ENCODE data around the gene ST6GALNAC4. TPM values are rescaled to one million over a fixed set of nuclear protein-coding genes. Genes with fewer than 3 reads are reported as not detected.

ST6GALNAC4 gene
- total RNA-seq, 4 donors from 2014 or later, result 4.6 to 28.5 (median 16.5) TPM

- TF ChIP-seq, protein P1, sequence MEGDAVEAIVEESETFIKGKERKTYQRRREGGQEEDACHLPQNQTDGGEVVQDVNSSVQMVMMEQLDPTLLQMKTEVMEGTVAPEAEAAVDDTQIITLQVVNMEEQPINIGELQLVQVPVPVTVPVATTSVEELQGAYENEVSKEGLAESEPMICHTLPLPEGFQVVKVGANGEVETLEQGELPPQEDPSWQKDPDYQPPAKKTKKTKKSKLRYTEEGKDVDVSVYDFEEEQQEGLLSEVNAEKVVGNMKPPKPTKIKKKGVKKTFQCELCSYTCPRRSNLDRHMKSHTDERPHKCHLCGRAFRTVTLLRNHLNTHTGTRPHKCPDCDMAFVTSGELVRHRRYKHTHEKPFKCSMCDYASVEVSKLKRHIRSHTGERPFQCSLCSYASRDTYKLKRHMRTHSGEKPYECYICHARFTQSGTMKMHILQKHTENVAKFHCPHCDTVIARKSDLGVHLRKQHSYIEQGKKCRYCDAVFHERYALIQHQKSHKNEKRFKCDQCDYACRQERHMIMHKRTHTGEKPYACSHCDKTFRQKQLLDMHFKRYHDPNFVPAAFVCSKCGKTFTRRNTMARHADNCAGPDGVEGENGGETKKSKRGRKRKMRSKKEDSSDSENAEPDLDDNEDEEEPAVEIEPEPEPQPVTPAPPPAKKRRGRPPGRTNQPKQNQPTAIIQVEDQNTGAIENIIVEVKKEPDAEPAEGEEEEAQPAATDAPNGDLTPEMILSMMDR (IDR thresholded peaks at IDR 0.05), result no peak
- no peak for TF ChIP-seq POLR2A (IDR thresholded peaks at IDR 0.05)
- H3K4me3 ChIP-seq (ENCODE audit: low read depth, poor library complexity, severe bottlenecking), result no peak overlapping the region
- WGBS, 2 donors, result 3 to 10% methylated on average over 35 to 49 of the region's 56 CpGs
- intact Hi-C loops (cut with DNase I; ENCODE audit: low total_unique reads), result loop anchor here (10.0 kb wide), 1 partner anchor 423 kb away; no protein-coding TSS in a partner anchor
- DNase-seq (ENCODE audit: low spot score in 2 of 2), result no peak
These were observed 10.6 kb upstream of the ST6GALNAC4 start for GRCh38 chr9:127927201-127927987.

- WGBS, 2 donors, result 23 to 25% methylated on average over 11 to 19 of the region's 19 CpGs
- TF ChIP-seq, protein P1 (IDR thresholded peaks at IDR 0.05), result no peak
- no peak for TF ChIP-seq POLR2A (IDR thresholded peaks at IDR 0.05)
- H3K4me3 ChIP-seq (ENCODE audit: low read depth, poor library complexity, severe bottlenecking), result no peak overlapping the region
- DNase-seq (ENCODE audit: low spot score in 2 of 2), result no peak
- intact Hi-C loops (cut with DNase I; ENCODE audit: low total_unique reads), result loop anchor here (10.0 kb wide), 1 partner anchor 422 kb away; no protein-coding TSS in a partner anchor
These were observed 10.0 kb upstream of the ST6GALNAC4 start for GRCh38 chr9:127926906-127927200.

- DNase-seq (ENCODE audit: low spot score in 2 of 2), result no peak
- no peak overlapping the region for H3K4me3 ChIP-seq (ENCODE audit: low read depth, poor library complexity, severe bottlenecking)
- intact Hi-C loops (cut with DNase I; ENCODE audit: low total_unique reads), result loop anchor here (10.0 kb wide), 1 partner anchor 421 kb away; no protein-coding TSS in a partner anchor
- WGBS, 2 donors, result 82 to 83% methylated on average over 14 of the region's 14 CpGs
- TF ChIP-seq, protein P1 (IDR thresholded peaks at IDR 0.05), result no peak
- TF ChIP-seq POLR2A (IDR thresholded peaks at IDR 0.05), result no peak
These were observed 9.4 kb upstream of the ST6GALNAC4 start for GRCh38 chr9:127925959-127926905.

DNA sequence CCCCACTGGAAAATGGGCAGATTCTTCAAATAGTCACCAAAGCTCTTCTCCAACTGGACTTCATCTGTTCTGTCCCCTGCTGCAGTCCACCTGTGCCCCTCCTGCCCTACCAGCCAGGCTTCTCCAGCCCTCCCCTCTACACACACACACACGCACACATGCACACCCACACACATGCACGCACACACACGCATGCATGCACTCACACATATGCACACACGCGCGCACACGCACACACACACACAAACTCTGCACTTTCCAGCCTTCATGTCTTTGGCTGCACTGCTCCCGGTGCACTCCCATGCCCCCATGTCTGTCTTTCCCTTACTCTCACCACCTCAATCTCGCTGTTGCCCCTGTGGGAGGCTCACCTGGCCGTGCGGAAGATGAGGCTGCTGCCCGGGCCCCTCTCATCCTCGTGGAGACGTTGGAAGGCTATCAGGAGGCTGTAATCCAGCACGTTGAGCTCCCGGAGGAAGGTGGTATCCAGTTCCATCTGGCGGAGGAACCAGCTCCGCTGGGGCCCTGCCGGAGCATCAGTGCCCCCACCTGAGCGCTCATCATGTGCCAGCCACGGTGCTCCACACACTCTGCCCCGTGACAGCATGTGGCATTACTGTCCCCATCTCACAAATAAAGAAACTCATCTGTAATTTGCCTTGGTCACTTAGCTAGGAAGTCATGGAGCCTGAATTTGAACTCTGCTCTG lies 8.0 kb upstream of the ST6GALNAC4 start:
- TF ChIP-seq, protein P1 (IDR thresholded peaks at IDR 0.05), result no peak
- no peak for TF ChIP-seq POLR2A (IDR thresholded peaks at IDR 0.05)
- intact Hi-C loops (cut with DNase I; ENCODE audit: low total_unique reads), result loop anchor here (5.0 to 10.0 kb wide), 3 partner anchors 188 to 420 kb away; partner anchors contain the start of gene TOR2A
- no peak for DNase-seq (ENCODE audit: low spot score in 2 of 2)
- 89 to 90% methylated on average over 22 of the region's 22 CpGs for WGBS, 2 donors
- H3K4me3 ChIP-seq (ENCODE audit: low read depth, poor library complexity, severe bottlenecking), result no peak overlapping the region

DNA sequence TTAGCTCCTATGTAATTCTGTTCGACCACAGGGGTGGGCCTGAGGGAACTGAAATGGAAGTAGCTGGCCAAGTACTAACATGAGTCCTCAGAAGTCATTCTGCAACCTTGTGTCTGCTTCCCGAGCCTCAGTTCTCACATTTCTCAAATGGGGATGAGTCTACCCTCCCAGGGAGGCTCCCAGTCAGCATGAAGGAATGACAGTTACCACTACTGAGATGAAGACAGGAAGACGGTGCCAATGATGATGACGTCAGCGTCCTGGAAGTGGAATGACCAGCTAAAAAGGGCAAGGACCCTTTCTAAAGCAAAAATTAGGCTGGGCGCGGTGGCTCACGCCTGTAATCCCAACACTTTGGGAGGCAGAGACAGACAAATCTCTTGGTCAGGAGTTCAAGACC lies 6.9 kb upstream of the ST6GALNAC4 start:
- TF ChIP-seq POLR2A (IDR thresholded peaks at IDR 0.05), result no peak
- TF ChIP-seq, protein P1 (IDR thresholded peaks at IDR 0.05), result no peak
- WGBS, 2 donors, result 68 to 79% methylated on average over 8 of the region's 8 CpGs

More for the DNA sequence above, 6.9 kb upstream of the ST6GALNAC4 start:
- intact Hi-C loops (cut with DNase I; ENCODE audit: low total_unique reads), result loop anchor here (5.0 to 10.0 kb wide), 3 partner anchors 186 to 419 kb away; partner anchors contain the start of gene TOR2A
- DNase-seq (ENCODE audit: low spot score in 2 of 2), result no peak
- no peak overlapping the region for H3K4me3 ChIP-seq (ENCODE audit: low read depth, poor library complexity, severe bottlenecking)

Measured in lower leg skin (tissue), 4 donors.